Measurements from ENCODE around the gene KMT2D.

The KMT2D gene

GRCh38 chr12:49037111-49037946 is 23.3 kb downstream of the KMT2D start:
- no peak for TF ChIP-seq CTCF (conservative IDR thresholded peaks at IDR 0.05; ENCODE audit: control insufficient read depth, insufficient read depth, low read depth, low read length)
- DNase-seq (ENCODE audit: low read depth) = no peak
- no peak overlapping the region for H3K4me3 ChIP-seq (ENCODE audit: control insufficient read depth, low read depth, low read length)

- TF ChIP-seq CTCF (conservative IDR thresholded peaks at IDR 0.05; ENCODE audit: control insufficient read depth, insufficient read depth, low read depth, low read length) = no peak
- DNase-seq (ENCODE audit: low read depth) = no peak
- no peak overlapping the region for H3K4me3 ChIP-seq (ENCODE audit: control insufficient read depth, low read depth, low read length)
Observed at GRCh38 chr12:49036029-49036428, 24.6 kb downstream of the KMT2D start.

- no peak overlapping the region for H3K4me3 ChIP-seq (ENCODE audit: control insufficient read depth, low read depth, low read length)
- no peak for DNase-seq (ENCODE audit: low read depth)
- no peak for TF ChIP-seq CTCF (conservative IDR thresholded peaks at IDR 0.05; ENCODE audit: control insufficient read depth, insufficient read depth, low read depth, low read length)
Observed at GRCh38 chr12:49034286-49034622, 26.3 kb downstream of the KMT2D start.

- TF ChIP-seq CTCF (conservative IDR thresholded peaks at IDR 0.05; ENCODE audit: control insufficient read depth, insufficient read depth, low read depth, low read length) = no peak
- H3K4me3 ChIP-seq (ENCODE audit: control insufficient read depth, low read depth, low read length) = no peak overlapping the region
- DNase-seq (ENCODE audit: low read depth) = no peak
Observed at GRCh38 chr12:49033611-49034285, 26.8 kb downstream of the KMT2D start.

- no peak overlapping the region for H3K4me3 ChIP-seq (ENCODE audit: control insufficient read depth, low read depth, low read length)
- DNase-seq (ENCODE audit: low read depth) = no peak
- no peak for TF ChIP-seq CTCF (conservative IDR thresholded peaks at IDR 0.05; ENCODE audit: control insufficient read depth, insufficient read depth, low read depth, low read length)
Observed at GRCh38 chr12:49032679-49033447, 27.7 kb downstream of the KMT2D start.

GRCh38 chr12:49032276-49032675 is 28.3 kb downstream of the KMT2D start:
- H3K4me3 ChIP-seq (ENCODE audit: control insufficient read depth, low read depth, low read length) = no peak overlapping the region
- no peak for DNase-seq (ENCODE audit: low read depth)
- no peak for TF ChIP-seq CTCF (conservative IDR thresholded peaks at IDR 0.05; ENCODE audit: control insufficient read depth, insufficient read depth, low read depth, low read length)

Measured in fibroblast of mammary gland (primary cell).